GM19035 (cell line): ENCODE data around the gene SPHK2.

Experiments used
- ATAC-seq: cut with Tn5 transposase; IDR thresholded peaks from one replicate; pipeline ENCODE4 v1.9.1; 2021; ENCODE audit not compliant: unreplicated experiment

SPHK2 gene

GRCh38 chr19:48635966-48636858 is 16.9 kb downstream of the SPHK2 start:
- no peak for ATAC-seq

- no peak for ATAC-seq
Observed at GRCh38 chr19:48636859-48637448, 17.6 kb downstream of the SPHK2 start, which contains the start of gene DBP. Gene DBP (minus strand): TSS chr19:48637379. CDS start chr19:48636994, 385 bp downstream.

- ATAC-seq, result peak; percentile 61
Observed at GRCh38 chr19:48637449-48637947, 18.2 kb downstream of the SPHK2 start.

- ATAC-seq, result peak; percentile 16
Observed at GRCh38 chr19:48637948-48638830, 18.9 kb downstream of the SPHK2 start.

GRCh38 chr19:48638831-48639381 is 19.6 kb downstream of the SPHK2 start:
- ATAC-seq, result no peak

- ATAC-seq, result no peak
Observed at GRCh38 chr19:48639483-48640375, 20.4 kb downstream of the SPHK2 start.

GRCh38 chr19:48641850-48642249 is 22.5 kb downstream of the SPHK2 start:
- ATAC-seq, result no peak

GRCh38 chr19:48642862-48643261 is 23.6 kb downstream of the SPHK2 start:
- no peak for ATAC-seq

GRCh38 chr19:48644355-48644754 is 25.0 kb downstream of the SPHK2 start:
- ATAC-seq, result no peak

- ATAC-seq, result peak; percentile 55
Observed at GRCh38 chr19:48644839-48645619, 25.7 kb downstream of the SPHK2 start.

- no peak for ATAC-seq
Observed at GRCh38 chr19:48645620-48646000, 26.3 kb downstream of the SPHK2 start.

GRCh38 chr19:48646001-48646721 is 26.9 kb downstream of the SPHK2 start, which contains the start of gene CA11:
Gene CA11 (minus strand): TSS chr19:48646187. CDS start chr19:48645632, 555 bp downstream.
- ATAC-seq, result peak; percentile 74

- ATAC-seq, result no peak
Observed at GRCh38 chr19:48646722-48647216, 27.5 kb downstream of the SPHK2 start.

GRCh38 chr19:48648134-48648533 is 28.8 kb downstream of the SPHK2 start:
- no peak for ATAC-seq

GRCh38 chr19:48650974-48651682 is 31.8 kb downstream of the SPHK2 start:
- ATAC-seq, result no peak

- no peak for ATAC-seq
Observed at GRCh38 chr19:48651683-48652048, 32.4 kb downstream of the SPHK2 start.

GRCh38 chr19:48654299-48655059 is 35.2 kb downstream of the SPHK2 start:
- no peak for ATAC-seq
